Thoracic aorta (tissue), 2 donors: ENCODE data around the gene BCL10. TPM values are rescaled to one million over a fixed set of nuclear protein-coding genes. Genes with fewer than 3 reads are reported as not detected.
A peak's percentile ranks its signal among the peaks of the same experiment; 100 is the strongest.

Experiments
- ATAC-seq: fragments of 150-250 bp; one replicate; pipeline ENCODE4 v1.8.0; 2017; ENCODE audit warnings: low read depth; ENCODE audit not compliant: insufficient number of reproducible peaks, low FRiP score
- DNase-seq: peaks from one replicate; pipeline ENCODE4 v3.0.0-alpha.2; 2020; ENCODE audit warnings: low spot score
- H3K27ac ChIP-seq, 2 donors: fragments of 200-600 bp; sonication (generic); 1 replicate in 1 of 2; 2 replicates in 1 of 2; pipeline ENCODE4 v1.5.1; 2016; ENCODE audit warnings: mild to moderate bottlenecking in 2 of 2, moderate library complexity in 2 of 2
- H3K27me3 ChIP-seq: fragments of 200-600 bp; sonication (generic); replicated peaks from 2 replicates; pipeline ENCODE4 v1.6.0; 2016; ENCODE audit warnings: mild to moderate bottlenecking; ENCODE audit not compliant: insufficient read depth
- H3K36me3 ChIP-seq: fragments of 200-600 bp; sonication (generic); one replicate; pipeline ENCODE4 v1.5.1; 2016
- H3K4me1 ChIP-seq, 2 donors: fragments of 200-600 bp; sonication (generic); 1 replicate in 1 of 2; 2 replicates in 1 of 2; pipeline versions ENCODE4 v1.5.1 to v1.6.0; 2016; ENCODE audit warnings: low read depth in 2 of 2, mild to moderate bottlenecking in 1 of 2; ENCODE audit not compliant: control insufficient read depth in 1 of 2
- H3K4me3 ChIP-seq: fragments of 200-600 bp; sonication (generic); 2 replicates; pipeline ENCODE4 v1.5.1; 2016; ENCODE audit warnings: mild to moderate bottlenecking
- H3K9me3 ChIP-seq: fragments of 200-600 bp; sonication (generic); 2 replicates; pipeline ENCODE4 v1.5.1; 2016
- CTCF ChIP-seq: fragments of 200-600 bp; sonication (generic); IDR thresholded peaks from one replicate; pipeline ENCODE4 v1.5.1; 2019; ENCODE audit warnings: antibody characterized with exemption
- total RNA-seq, 2 donors: library from RNA; depleted of rRNA; stranded (reverse); fragments of >200 nt; gene quantifications; one replicate each; pipeline versions ENCODE4 v1.1.0 to v1.2.3, GENCODE V29; 2016

BCL10 gene
- total RNA-seq, 2 donors from 2014 or later: 13.8 to 34.2 TPM

- Histone ChIP-seq H3K4me3 (no peak overlapping the region), H3K27me3 (no peaks in the 10 kb centered on the region), H3K27ac (no peak overlapping the region), H3K4me1 (peaks cover 18 to 42% of the 10 kb centered on the region in 2 donors), H3K9me3 (no peaks in the 10 kb centered on the region), H3K36me3 (no peaks in the 10 kb centered on the region)
- DNase-seq (no peak), ATAC-seq (no peak)
- no peak for TF ChIP-seq CTCF
Observed at GRCh38 chr1:85243372-85243771, 33.1 kb downstream of the BCL10 start.

- H3K4me1 ChIP-seq: peaks cover 18 to 42% of the 10 kb centered on the region in 2 donors
- DNase-seq (no peak), ATAC-seq (no peak)
- peak overlapping the region; percentile 51 to 59 for H3K27ac ChIP-seq
- no peaks in the 10 kb centered on the region for H3K9me3 ChIP-seq
- no peaks in the 10 kb centered on the region for H3K27me3 ChIP-seq
- no peak overlapping the region for H3K4me3 ChIP-seq
- TF ChIP-seq CTCF: no peak
- no peaks in the 10 kb centered on the region for H3K36me3 ChIP-seq
Observed at GRCh38 chr1:85240643-85241042, 35.8 kb downstream of the BCL10 start.

- Histone ChIP-seq H3K27me3 (no peaks in the 10 kb centered on the region), H3K36me3 (no peaks in the 10 kb centered on the region), H3K4me3 (no peak overlapping the region), H3K27ac (peak overlapping the region; percentile 51 to 59), H3K4me1 (peaks cover 18 to 39% of the 10 kb centered on the region in 2 donors), H3K9me3 (no peaks in the 10 kb centered on the region)
- TF ChIP-seq CTCF: no peak
- ATAC-seq: no peak
- no peak for DNase-seq
Observed at GRCh38 chr1:85240174-85240601, 36.2 kb downstream of the BCL10 start.

GRCh38 chr1:85237613-85238012, 38.8 kb downstream of the BCL10 start:
- Histone ChIP-seq H3K9me3 (no peaks in the 10 kb centered on the region), H3K27ac (no peak overlapping the region), H3K4me1 (peaks cover 13 to 19% of the 10 kb centered on the region in 2 donors), H3K27me3 (no peaks in the 10 kb centered on the region), H3K36me3 (no peaks in the 10 kb centered on the region), H3K4me3 (no peak overlapping the region)
- ATAC-seq (no peak), DNase-seq (no peak)
- no peak for TF ChIP-seq CTCF

- no peak for TF ChIP-seq CTCF
- Histone ChIP-seq H3K4me1 (peaks cover 0 to 3% of the 10 kb centered on the region in 2 donors), H3K27ac (no peak overlapping the region), H3K9me3 (no peaks in the 10 kb centered on the region), H3K27me3 (no peaks in the 10 kb centered on the region), H3K4me3 (no peak overlapping the region), H3K36me3 (no peaks in the 10 kb centered on the region)
- DNase-seq (no peak), ATAC-seq (no peak)
Observed at GRCh38 chr1:85230305-85230977, 46.0 kb downstream of the BCL10 start.
